ENCODE data around the gene ELAVL3. TPM values are rescaled to one million over a fixed set of nuclear protein-coding genes. Genes with fewer than 3 reads are reported as not detected.

The ELAVL3 gene
- polyA plus RNA-seq, 3 donors: not detected

DNA sequence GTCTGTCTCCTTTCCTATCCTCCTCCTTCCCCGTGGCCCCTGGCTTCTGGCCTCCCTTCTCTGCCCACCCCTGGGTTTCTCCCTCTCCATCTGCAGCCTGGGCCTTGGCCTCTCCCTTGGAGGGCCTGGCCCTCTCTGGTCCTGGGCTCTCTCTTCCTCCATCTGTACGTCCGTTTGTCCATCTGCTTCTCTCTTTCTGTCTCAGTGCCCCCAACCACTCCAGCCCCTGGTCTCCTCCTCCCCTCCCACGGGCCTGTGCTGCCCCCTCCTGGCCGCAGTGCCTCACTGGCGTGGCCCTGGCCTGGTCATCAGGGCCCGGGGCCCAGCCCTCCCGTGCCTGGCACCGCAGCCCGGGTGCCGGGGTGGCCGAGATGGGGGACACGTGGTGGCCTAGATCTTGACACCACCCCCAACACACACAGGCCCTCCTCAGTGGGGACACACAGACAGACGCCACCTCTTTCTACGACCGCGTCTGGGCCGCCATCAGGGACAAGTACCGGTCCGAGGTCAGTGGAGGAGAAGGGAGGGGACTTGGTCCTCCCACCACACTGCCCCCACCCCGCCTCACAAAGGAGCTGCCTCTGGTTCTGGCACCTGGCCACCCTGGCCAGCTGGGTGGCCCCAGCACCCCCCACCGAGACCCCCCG lies 34.1 kb downstream of the ELAVL3 start:
- TF ChIP-seq, protein P1, sequence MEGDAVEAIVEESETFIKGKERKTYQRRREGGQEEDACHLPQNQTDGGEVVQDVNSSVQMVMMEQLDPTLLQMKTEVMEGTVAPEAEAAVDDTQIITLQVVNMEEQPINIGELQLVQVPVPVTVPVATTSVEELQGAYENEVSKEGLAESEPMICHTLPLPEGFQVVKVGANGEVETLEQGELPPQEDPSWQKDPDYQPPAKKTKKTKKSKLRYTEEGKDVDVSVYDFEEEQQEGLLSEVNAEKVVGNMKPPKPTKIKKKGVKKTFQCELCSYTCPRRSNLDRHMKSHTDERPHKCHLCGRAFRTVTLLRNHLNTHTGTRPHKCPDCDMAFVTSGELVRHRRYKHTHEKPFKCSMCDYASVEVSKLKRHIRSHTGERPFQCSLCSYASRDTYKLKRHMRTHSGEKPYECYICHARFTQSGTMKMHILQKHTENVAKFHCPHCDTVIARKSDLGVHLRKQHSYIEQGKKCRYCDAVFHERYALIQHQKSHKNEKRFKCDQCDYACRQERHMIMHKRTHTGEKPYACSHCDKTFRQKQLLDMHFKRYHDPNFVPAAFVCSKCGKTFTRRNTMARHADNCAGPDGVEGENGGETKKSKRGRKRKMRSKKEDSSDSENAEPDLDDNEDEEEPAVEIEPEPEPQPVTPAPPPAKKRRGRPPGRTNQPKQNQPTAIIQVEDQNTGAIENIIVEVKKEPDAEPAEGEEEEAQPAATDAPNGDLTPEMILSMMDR (IDR thresholded peaks at IDR 0.05): peak; percentile 80
- H3K27ac Mint-ChIP-seq: peak overlapping the region in 3 of 7 donors; percentile 35 to 85 (median 70)
- Histone ChIP-seq H3K27ac (ENCODE audit: low read depth in 1 of 2, low read length in 2 of 2) (no peak overlapping the region), H4K20me1 (ENCODE audit: insufficient read depth, low read length) (peaks cover 28% of the 10 kb centered on the region), H3K4me1 (ENCODE audit: control insufficient read depth in 1 of 2, insufficient read depth in 2 of 2, low read length in 2 of 2) (no peaks in the 10 kb centered on the region), H3K9ac (ENCODE audit: insufficient read depth, low read length, poor library complexity, severe bottlenecking) (no peak overlapping the region), H3K4me3 (replicated peaks in 1 of 3; ENCODE audit: low read depth in 2 of 3, low read length in 3 of 3) (no peak overlapping the region), H3K27me3 (ENCODE audit: control insufficient read depth in 2 of 2, insufficient read depth in 2 of 2, low read length in 2 of 2) (no peaks in the 10 kb centered on the region), H3K79me2 (ENCODE audit: insufficient read depth, low read length) (no peaks in the 10 kb centered on the region), H3K9me3 (replicated peaks in 1 of 2; ENCODE audit: control insufficient read depth in 1 of 2, insufficient read depth in 1 of 2, low read length in 2 of 2) (no peaks in the 10 kb centered on the region), H3K4me2 (replicated peaks; ENCODE audit: extremely low read depth, low read length, poor library complexity, severe bottlenecking) (no peak overlapping the region), H2AFZ (ENCODE audit: insufficient read depth, low read depth, low read length, poor library complexity, severe bottlenecking) (no peak overlapping the region), H3K36me3 (replicated peaks in 1 of 2; ENCODE audit: control insufficient read depth in 1 of 2, insufficient read depth in 2 of 2, low read length in 2 of 2) (peaks cover 73 to 93% of the 10 kb centered on the region in 2 donors)
- peaks cover 51 to 85% of the 10 kb centered on the region in 2 donors for H3K36me3 Mint-ChIP-seq
- peak; percentile 22 to 54 (median 41) for DNase-seq
- peaks cover 0 to 2% (median 2%) of the 10 kb centered on the region in 3 donors for H3K27me3 Mint-ChIP-seq (ENCODE audit: low read depth in 3 of 3)
- intact Hi-C loops (cut with micrococcal nuclease): loop anchor here (1.0 to 5.0 kb wide), 2 partner anchors 158 to 159 kb away; no protein-coding TSS in a partner anchor
- H3K4me3 Mint-ChIP-seq: no peak overlapping the region
- H3K9me3 Mint-ChIP-seq: no peaks in the 10 kb centered on the region
- WGBS (ENCODE audit: insufficient coverage): 60% methylated on average over 7 of the region's 23 CpGs
- peaks cover 2% of the 10 kb centered on the region for H3K4me1 Mint-ChIP-seq

DNA sequence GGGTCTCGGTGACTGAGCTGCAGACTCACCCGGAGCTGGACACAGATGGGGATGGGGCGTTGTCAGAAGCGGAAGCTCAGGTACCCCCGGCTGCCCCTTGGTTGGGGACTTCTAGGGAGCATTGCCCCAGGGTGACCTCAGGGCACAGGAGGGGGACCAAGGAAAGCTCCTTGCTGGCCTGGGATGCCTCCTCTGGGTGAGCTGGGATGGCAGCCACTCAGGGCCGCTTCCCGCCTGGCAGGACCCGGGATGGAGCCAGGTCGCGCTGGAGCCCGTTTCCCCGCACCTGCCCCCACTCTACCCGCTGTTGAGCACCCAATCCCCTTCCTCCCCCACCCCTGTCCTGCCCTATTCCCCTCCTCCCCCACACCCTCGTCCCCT lies 34.6 kb downstream of the ELAVL3 start:
- H3K9ac ChIP-seq (ENCODE audit: insufficient read depth, low read length, poor library complexity, severe bottlenecking): no peak overlapping the region
- peaks cover 4% of the 10 kb centered on the region for H3K79me2 ChIP-seq (ENCODE audit: insufficient read depth, low read length)
- H3K9me3 Mint-ChIP-seq: no peaks in the 10 kb centered on the region
- H3K36me3 Mint-ChIP-seq: peaks cover 54 to 89% of the 10 kb centered on the region in 2 donors
- H3K4me3 ChIP-seq (replicated peaks in 1 of 3; ENCODE audit: low read depth in 2 of 3, low read length in 3 of 3): no peak overlapping the region
- no peaks in the 10 kb centered on the region for H3K27me3 ChIP-seq (ENCODE audit: control insufficient read depth in 2 of 2, insufficient read depth in 2 of 2, low read length in 2 of 2)
- H3K9me3 ChIP-seq (replicated peaks in 1 of 2; ENCODE audit: control insufficient read depth in 1 of 2, insufficient read depth in 1 of 2, low read length in 2 of 2): no peaks in the 10 kb centered on the region
- peaks cover 0 to 2% (median 2%) of the 10 kb centered on the region in 3 donors for H3K27me3 Mint-ChIP-seq (ENCODE audit: low read depth in 3 of 3)
- H3K27ac Mint-ChIP-seq: no peak overlapping the region
- peaks cover 2% of the 10 kb centered on the region for H3K4me1 Mint-ChIP-seq
- no peak overlapping the region for H2AFZ ChIP-seq (ENCODE audit: insufficient read depth, low read depth, low read length, poor library complexity, severe bottlenecking)
- TF ChIP-seq, protein P1 (IDR thresholded peaks at IDR 0.05): no peak
- peaks cover 79 to 98% of the 10 kb centered on the region in 2 donors for H3K36me3 ChIP-seq (replicated peaks in 1 of 2; ENCODE audit: control insufficient read depth in 1 of 2, insufficient read depth in 2 of 2, low read length in 2 of 2)
- no peaks in the 10 kb centered on the region for H3K4me1 ChIP-seq (ENCODE audit: control insufficient read depth in 1 of 2, insufficient read depth in 2 of 2, low read length in 2 of 2)
- intact Hi-C loops (cut with micrococcal nuclease): loop anchor here (1.0 to 5.0 kb wide), 2 partner anchors 158 to 159 kb away; no protein-coding TSS in a partner anchor
- no peak for DNase-seq
- H4K20me1 ChIP-seq (ENCODE audit: insufficient read depth, low read length): peaks cover 33% of the 10 kb centered on the region
- H3K27ac ChIP-seq (ENCODE audit: low read depth in 1 of 2, low read length in 2 of 2): no peak overlapping the region
- WGBS (ENCODE audit: insufficient coverage): 96% methylated on average over 9 of the region's 14 CpGs
- H3K4me3 Mint-ChIP-seq: no peak overlapping the region
- H3K4me2 ChIP-seq (replicated peaks; ENCODE audit: extremely low read depth, low read length, poor library complexity, severe bottlenecking): no peak overlapping the region

Measured in CD14-positive monocyte (primary cell).